Kidney epithelial cell (primary cell): ENCODE data around the gene OR5B21. TPM values are rescaled to one million over a fixed set of nuclear protein-coding genes. Genes with fewer than 3 reads are reported as not detected.

Source experiments
- DNase-seq: peaks from one replicate; pipeline ENCODE4 v3.0.0-alpha.2; 2010; ENCODE audit warnings: low read depth
- H3K27me3 ChIP-seq: 2 replicates; pipeline ENCODE4 v1.6.0; 2011; ENCODE audit warnings: low read length; ENCODE audit not compliant: control insufficient read depth, insufficient read depth
- H3K36me3 ChIP-seq: 2 replicates; pipeline ENCODE4 v1.5.1; 2011; ENCODE audit warnings: low read length; ENCODE audit not compliant: control insufficient read depth, insufficient read depth
- H3K4me3 ChIP-seq: 2 replicates; pipeline ENCODE4 v1.5.1; 2011; ENCODE audit warnings: low read depth, mild to moderate bottlenecking, control low read depth, low read length
- total RNA-seq: library from RNA; depleted of rRNA; stranded (reverse); fragments of >200 nt; gene quantifications from 2 replicates; pipeline ENCODE4 v1.2.3, GENCODE V29; 2015
- TF ChIP-seq, protein P1 (sequence below): IDR thresholded peaks from 2 replicates; pipeline ENCODE4 v1.5.1; 2011; ENCODE audit warnings: mild to moderate bottlenecking, moderate library complexity, low read length, control low read depth, inconsistent platforms; ENCODE audit not compliant: insufficient read depth, poor library complexity, severe bottlenecking

OR5B21 gene
- total RNA-seq, 1 donor from 2014 or later, result not detected

DNA sequence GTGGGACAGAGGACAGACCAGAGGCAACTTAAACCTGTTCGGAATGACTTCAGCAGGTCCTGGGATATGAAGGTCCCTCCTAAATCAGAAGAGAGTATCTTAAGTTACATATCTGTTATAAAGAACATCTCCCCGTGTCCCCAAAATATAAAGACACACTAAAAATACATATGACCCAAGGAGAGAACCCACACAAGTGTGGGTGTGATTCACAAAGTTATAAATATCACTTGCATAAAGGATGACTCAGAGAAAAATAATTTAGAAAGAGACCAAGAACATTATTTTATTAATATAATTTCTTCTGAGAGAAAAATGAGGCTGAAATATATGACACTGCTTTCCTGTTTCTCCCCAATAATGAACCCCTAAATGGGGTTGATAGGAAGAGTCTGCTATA is 14.2 kb downstream of the OR5B21 start:
- no peak for DNase-seq
- TF ChIP-seq, protein P1, sequence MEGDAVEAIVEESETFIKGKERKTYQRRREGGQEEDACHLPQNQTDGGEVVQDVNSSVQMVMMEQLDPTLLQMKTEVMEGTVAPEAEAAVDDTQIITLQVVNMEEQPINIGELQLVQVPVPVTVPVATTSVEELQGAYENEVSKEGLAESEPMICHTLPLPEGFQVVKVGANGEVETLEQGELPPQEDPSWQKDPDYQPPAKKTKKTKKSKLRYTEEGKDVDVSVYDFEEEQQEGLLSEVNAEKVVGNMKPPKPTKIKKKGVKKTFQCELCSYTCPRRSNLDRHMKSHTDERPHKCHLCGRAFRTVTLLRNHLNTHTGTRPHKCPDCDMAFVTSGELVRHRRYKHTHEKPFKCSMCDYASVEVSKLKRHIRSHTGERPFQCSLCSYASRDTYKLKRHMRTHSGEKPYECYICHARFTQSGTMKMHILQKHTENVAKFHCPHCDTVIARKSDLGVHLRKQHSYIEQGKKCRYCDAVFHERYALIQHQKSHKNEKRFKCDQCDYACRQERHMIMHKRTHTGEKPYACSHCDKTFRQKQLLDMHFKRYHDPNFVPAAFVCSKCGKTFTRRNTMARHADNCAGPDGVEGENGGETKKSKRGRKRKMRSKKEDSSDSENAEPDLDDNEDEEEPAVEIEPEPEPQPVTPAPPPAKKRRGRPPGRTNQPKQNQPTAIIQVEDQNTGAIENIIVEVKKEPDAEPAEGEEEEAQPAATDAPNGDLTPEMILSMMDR, result no peak
- H3K4me3 ChIP-seq, result no peak overlapping the region
- H3K27me3 ChIP-seq, result no peaks in the 10 kb centered on the region
- no peaks in the 10 kb centered on the region for H3K36me3 ChIP-seq

DNA sequence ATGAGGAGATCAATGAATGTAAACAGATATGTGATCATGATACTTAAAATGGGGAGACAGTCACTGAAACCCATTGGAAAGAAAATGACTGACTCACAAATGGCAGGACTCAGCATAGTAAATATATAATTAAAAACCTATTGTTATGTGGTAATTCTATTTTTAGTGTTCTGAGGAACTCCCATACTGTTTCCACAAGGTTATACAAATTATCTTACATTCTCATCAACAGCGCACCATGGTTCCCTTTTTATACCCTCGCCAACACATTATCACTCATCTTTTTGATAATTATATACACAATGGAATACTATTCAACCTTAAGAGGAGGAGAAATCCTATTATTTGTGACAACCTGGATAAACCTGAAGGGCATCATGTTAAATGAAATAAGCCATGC is 17.1 kb downstream of the OR5B21 start:
- no peak for DNase-seq
- TF ChIP-seq, protein P1, result no peak
- no peak overlapping the region for H3K4me3 ChIP-seq
- no peaks in the 10 kb centered on the region for H3K36me3 ChIP-seq
- no peaks in the 10 kb centered on the region for H3K27me3 ChIP-seq

DNA sequence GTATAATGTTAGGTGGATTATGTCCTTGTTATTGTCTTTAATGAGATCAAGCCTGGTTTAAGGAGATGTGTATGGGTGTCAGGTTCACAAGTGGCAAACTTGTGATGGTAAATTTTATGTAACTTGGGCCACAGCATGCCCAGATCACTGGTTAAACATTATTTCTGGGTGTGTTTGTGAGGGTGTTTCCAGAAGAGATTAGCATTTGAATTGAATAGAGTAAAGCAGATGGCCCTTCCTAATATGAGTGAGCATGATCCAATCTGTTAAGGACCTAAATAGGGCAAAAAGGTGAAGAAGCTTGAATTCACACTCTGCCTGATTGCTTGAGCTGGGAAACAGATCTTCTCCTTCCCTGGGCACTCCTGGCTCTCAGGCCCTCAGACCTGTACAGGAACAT is 20.7 kb downstream of the OR5B21 start:
- Histone ChIP-seq H3K4me3 (no peak overlapping the region), H3K27me3 (no peaks in the 10 kb centered on the region), H3K36me3 (no peaks in the 10 kb centered on the region)
- TF ChIP-seq, protein P1, result no peak
- DNase-seq, result no peak

DNA sequence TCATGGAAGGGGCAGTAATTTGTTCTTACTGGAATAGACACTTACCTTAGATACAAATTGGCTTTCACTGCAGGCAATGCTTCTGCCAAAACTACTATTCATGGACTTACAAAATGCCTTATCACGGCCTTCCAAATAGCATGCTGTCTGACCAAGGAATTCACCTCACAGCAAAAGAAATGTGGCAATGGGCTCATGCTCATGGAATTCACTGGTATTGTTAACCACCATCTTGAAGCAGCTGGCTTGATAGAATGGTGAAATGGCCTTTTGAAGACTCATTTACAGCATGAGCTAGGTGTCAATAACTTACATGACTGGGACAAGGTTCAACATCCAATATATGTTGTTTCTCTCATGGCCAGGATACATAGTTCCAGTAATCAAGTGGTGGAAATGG is 21.9 kb downstream of the OR5B21 start:
- no peak for DNase-seq
- H3K4me3 ChIP-seq, result no peak overlapping the region
- H3K27me3 ChIP-seq, result no peaks in the 10 kb centered on the region
- TF ChIP-seq, protein P1, result no peak
- H3K36me3 ChIP-seq, result no peaks in the 10 kb centered on the region

DNA sequence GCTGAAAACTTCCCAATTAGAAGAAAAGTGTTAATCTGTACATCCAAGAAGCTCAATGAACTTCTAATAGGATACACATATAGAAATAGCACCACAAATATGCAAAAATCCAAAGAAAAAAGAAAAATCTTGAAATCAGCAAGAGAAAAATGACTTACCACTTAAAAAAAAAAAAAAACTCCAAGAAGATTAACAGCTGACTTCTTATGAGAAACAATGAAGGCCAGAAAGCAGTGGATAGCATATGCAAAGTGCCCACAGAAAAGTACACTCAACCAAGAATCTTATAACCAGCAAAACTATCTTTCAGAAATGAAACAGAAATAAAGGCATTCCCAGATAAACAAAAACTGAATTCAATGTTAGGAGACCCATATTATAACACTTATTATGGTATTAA is 36.0 kb downstream of the OR5B21 start:
- no peak for DNase-seq
- TF ChIP-seq, protein P1, result no peak
- Histone ChIP-seq H3K36me3 (no peaks in the 10 kb centered on the region), H3K27me3 (no peaks in the 10 kb centered on the region), H3K4me3 (no peak overlapping the region)

DNA sequence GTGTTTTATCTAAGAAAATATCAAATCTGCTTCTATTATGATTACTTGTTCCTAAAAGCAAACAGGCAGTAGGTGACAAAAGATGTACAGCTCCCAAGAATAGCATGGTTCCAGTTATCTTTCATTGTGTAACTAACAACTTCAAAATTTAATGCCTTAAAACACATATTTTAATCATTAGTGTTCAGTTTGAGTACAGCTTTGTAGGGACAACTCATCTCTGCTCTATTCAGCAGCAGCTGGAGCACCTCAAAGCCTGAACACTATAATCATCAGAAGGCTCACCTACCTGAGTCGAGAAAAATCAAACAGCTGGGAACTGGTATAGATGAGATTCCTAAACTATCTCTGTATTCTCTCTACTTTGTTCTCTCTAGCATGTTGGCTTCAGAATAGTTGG is 41.6 kb downstream of the OR5B21 start:
- H3K4me3 ChIP-seq, result no peak overlapping the region
- TF ChIP-seq, protein P1, result no peak
- H3K27me3 ChIP-seq, result no peaks in the 10 kb centered on the region
- H3K36me3 ChIP-seq, result no peaks in the 10 kb centered on the region
- DNase-seq, result no peak
